H1 (cell line): ENCODE measurements around the gene C2orf92. TPM values are rescaled to one million over a fixed set of nuclear protein-coding genes. Genes with fewer than 3 reads are reported as not detected.

Experiments used
- CTCF ChIA-PET: fragments of 300-600 bp; sonication (Branson Sonifier 250); formaldehyde crosslinking; loops from one replicate; lab custom pipeline; 2021; ENCODE audit not compliant: partially characterized antibody; lab: Charles Lee
- POLR2A ChIA-PET: fragments of 300-600 bp; sonication (Branson Sonifier 250); formaldehyde crosslinking; loops from one replicate; lab custom pipeline; 2021; ENCODE audit warnings: inconsistent platforms; ENCODE audit not compliant: partially characterized antibody; lab: Charles Lee
- DNase-seq, 2 experiments: peaks; one replicate each; pipeline versions ENCODE4 v3.0.0 to v3.0.0-alpha.2; 2010 to 2022; ENCODE audit warnings: low spot score in 2 of 2, low read depth in 1 of 2, mixed read lengths in 1 of 2
- FAIRE-seq: peaks from 2 replicates; lab custom pipeline; 2011; peaks lifted over from hg19 to GRCh38; lab: Jason Lieb, UNC
- H2AFZ ChIP-seq: 2 replicates; pipeline ENCODE4 v1.8.1; 2012; ENCODE audit warnings: low read length, inconsistent platforms
- H2AK5ac ChIP-seq: 2 replicates; pipeline ENCODE4 v1.6.1; 2013; ENCODE audit warnings: low read depth, low read length
- H2BK120ac ChIP-seq: replicated peaks from 2 replicates; pipeline ENCODE3; 2013; ENCODE audit warnings: low read depth, low read length, inconsistent platforms
- H2BK12ac ChIP-seq: 2 replicates; pipeline ENCODE4 v1.6.1; 2013; ENCODE audit warnings: low read depth, low read length
- H2BK15ac ChIP-seq: 2 replicates; pipeline ENCODE4 v1.6.1; 2013; ENCODE audit warnings: low read length
- H2BK20ac ChIP-seq: 2 replicates; pipeline ENCODE4 v1.6.1; 2013; ENCODE audit warnings: low read length
- H2BK5ac ChIP-seq: 2 replicates; pipeline ENCODE4 v1.6.1; 2013; ENCODE audit warnings: low read depth, low read length
- H3K14ac ChIP-seq: 2 replicates; pipeline ENCODE4 v1.6.1; 2013; ENCODE audit warnings: inconsistent platforms; ENCODE audit not compliant: insufficient read length
- H3K18ac ChIP-seq: 2 replicates; pipeline ENCODE4 v1.6.1; 2013; ENCODE audit warnings: low read length; ENCODE audit errors: extremely low read depth
- H3K23ac ChIP-seq: 2 replicates; pipeline ENCODE4 v1.6.1; 2013; ENCODE audit warnings: inconsistent platforms; ENCODE audit not compliant: insufficient read length
- H3K23me2 ChIP-seq: 2 replicates; pipeline ENCODE4 v1.6.1; 2013; ENCODE audit warnings: low read depth, low read length
- H3K27ac ChIP-seq: 2 replicates; pipeline ENCODE4 v1.6.1; 2011; ENCODE audit warnings: low read depth, low read length, inconsistent platforms
- H3K27me3 ChIP-seq, 4 experiments: replicated peaks in 1 of 4; 1 replicate in 1 of 4; 2 replicates in 3 of 4; pipeline versions ENCODE4 v1.6.1 to v1.8.1; 2011 to 2013; ENCODE audit warnings: low read length in 3 of 4, mild to moderate bottlenecking in 3 of 4, inconsistent platforms in 2 of 4, mixed read lengths in 2 of 4, moderate library complexity in 1 of 4; ENCODE audit not compliant: control insufficient read depth in 3 of 4, insufficient read depth in 3 of 4; ENCODE audit errors: extremely low read depth in 1 of 4
- H3K36me3 ChIP-seq, 4 experiments: 2 replicates each; pipeline versions ENCODE4 v1.6.1 to v1.8.1; 2011 to 2013; ENCODE audit warnings: mild to moderate bottlenecking in 4 of 4, low read length in 3 of 4, moderate library complexity in 2 of 4, control low read depth in 1 of 4, inconsistent platforms in 1 of 4; ENCODE audit not compliant: insufficient read depth in 4 of 4, control insufficient read depth in 2 of 4
- H3K4ac ChIP-seq: replicated peaks from 2 replicates; pipeline ENCODE3; 2013; ENCODE audit warnings: low read length, low read depth, mixed read lengths, inconsistent platforms; ENCODE audit not compliant: insufficient read length
- H3K4me1 ChIP-seq, 4 experiments: replicated peaks in 1 of 4; 1 replicate in 1 of 4; 2 replicates in 3 of 4; pipeline versions ENCODE4 v1.6.1 to v1.8.1; 2011 to 2013; ENCODE audit warnings: low read length in 3 of 4, inconsistent platforms in 2 of 4, mixed read lengths in 1 of 4; ENCODE audit not compliant: insufficient read depth in 4 of 4, control insufficient read depth in 3 of 4
- H3K4me2 ChIP-seq, 2 experiments: 2 replicates each; pipeline versions ENCODE4 v1.6.1 to v1.8.1; 2011 to 2013; ENCODE audit warnings: low read depth in 2 of 2, low read length in 2 of 2, control low read depth in 1 of 2, inconsistent platforms in 1 of 2, mild to moderate bottlenecking in 1 of 2; ENCODE audit not compliant: insufficient read depth in 1 of 2
- H3K4me3 ChIP-seq, 4 experiments: fragments of 200-600, 300-600 bp in 1 of 4; sonication (generic), shearing (Covaris generic), sonication (Bioruptor Twin) in 1 of 4; 2 replicates each; pipeline versions ENCODE4 v1.5.1 to v1.8.1; 2011 to 2016; ENCODE audit warnings: low read length in 4 of 4, low read depth in 3 of 4, control low read depth in 2 of 4, inconsistent platforms in 2 of 4, mild to moderate bottlenecking in 2 of 4, mixed read lengths in 1 of 4, moderate library complexity in 1 of 4; ENCODE audit not compliant: insufficient read depth in 2 of 4; ENCODE audit errors: extremely low read depth in 1 of 4
- H3K56ac ChIP-seq: replicated peaks from 2 replicates; pipeline ENCODE3; 2013; ENCODE audit warnings: low read depth, mild to moderate bottlenecking, mixed read lengths, low read length, inconsistent platforms; ENCODE audit not compliant: insufficient read length
- H3K79me1 ChIP-seq: 2 replicates; pipeline ENCODE4 v1.6.1; 2013; ENCODE audit warnings: low read depth, low read length, control low read depth
- H3K79me2 ChIP-seq, 2 experiments: 2 replicates each; pipeline versions ENCODE4 v1.6.1 to v1.8.1; 2012 to 2013; ENCODE audit warnings: low read length in 2 of 2, mild to moderate bottlenecking in 2 of 2, inconsistent platforms in 1 of 2; ENCODE audit not compliant: insufficient read depth in 2 of 2, control insufficient read depth in 1 of 2
- H3K9ac ChIP-seq, 4 experiments: replicated peaks in 1 of 4; 1 replicate in 1 of 4; 2 replicates in 3 of 4; pipeline versions ENCODE4 v1.6.1 to v1.8.1; 2011 to 2013; ENCODE audit warnings: low read depth in 3 of 4, low read length in 3 of 4, control low read depth in 2 of 4, mild to moderate bottlenecking in 2 of 4, moderate library complexity in 2 of 4, inconsistent platforms in 1 of 4; ENCODE audit errors: extremely low read depth in 1 of 4
- H3K9me3 ChIP-seq, 2 experiments: 2 replicates each; pipeline versions ENCODE4 v1.6.1 to v1.8.1; 2012 to 2013; ENCODE audit warnings: mild to moderate bottlenecking in 2 of 2, moderate library complexity in 2 of 2, control low read depth in 1 of 2, inconsistent platforms in 1 of 2, low read depth in 1 of 2, low read length in 1 of 2, mixed read lengths in 1 of 2; ENCODE audit not compliant: insufficient read depth in 2 of 2
- H4K20me1 ChIP-seq, 2 experiments: replicated peaks in 1 of 2; 2 replicates each; pipeline versions ENCODE3 to v1.8.1; 2011 to 2013; ENCODE audit warnings: inconsistent platforms in 2 of 2, low read length in 2 of 2, mild to moderate bottlenecking in 1 of 2; ENCODE audit not compliant: insufficient read depth in 2 of 2, control insufficient read depth in 1 of 2
- H4K5ac ChIP-seq: 2 replicates; pipeline ENCODE4 v1.6.1; 2013; ENCODE audit warnings: low read length, low read depth, mixed read lengths, inconsistent platforms; ENCODE audit not compliant: insufficient read length
- H4K8ac ChIP-seq: 2 replicates; pipeline ENCODE4 v1.8.0; 2013; ENCODE audit warnings: mild to moderate bottlenecking, moderate library complexity, low read length, inconsistent platforms; ENCODE audit not compliant: insufficient read depth; ENCODE audit errors: extremely low read depth
- H4K91ac ChIP-seq: replicated peaks from 2 replicates; pipeline ENCODE3; 2013; ENCODE audit warnings: low read length, mixed read lengths, inconsistent platforms; ENCODE audit not compliant: insufficient read length
- RBBP5 ChIP-seq: IDR thresholded peaks from 2 replicates; pipeline ENCODE4 v1.7.1; 2012; ENCODE audit warnings: low read depth, mild to moderate bottlenecking, inconsistent platforms, low read length, moderate library complexity, borderline replicate concordance
- TAF7 ChIP-seq: optimal IDR thresholded peaks from 2 replicates; pipeline ENCODE3; 2011; ENCODE audit warnings: low read depth, mild to moderate bottlenecking, inconsistent platforms, low read length, moderate library complexity, borderline replicate concordance
- TEAD4 ChIP-seq: IDR thresholded peaks from 2 replicates; pipeline ENCODE4 v1.6.1; 2012; ENCODE audit warnings: low read depth, low read length, inconsistent platforms, mixed read lengths
- WGBS, 2 experiments: shearing (Covaris generic) in 1 of 2; methylation state at CpG; one replicate each; pipeline versions ENCODE4 v1.1.6 to v1.1.7; 2013 to 2015; ENCODE audit warnings: low lambda C conversion rate in 2 of 2, mixed read lengths in 2 of 2, inconsistent platforms in 1 of 2, low coverage in 1 of 2, missing lambda C conversion rate in 1 of 2; ENCODE audit not compliant: insufficient replicate concordance in 2 of 2, insufficient coverage in 1 of 2, insufficient read length in 1 of 2; ENCODE audit errors: extremely low coverage in 1 of 2, missing lambda C conversion rate in 1 of 2; 5-methylcytosine and 5-hydroxymethylcytosine counted together
- polyA plus RNA-seq, 7 experiments: library from polyadenylated mRNA; depleted of rRNA in 3 of 7; stranded (reverse) in 5 of 7; unstranded in 2 of 7; fragments of >200 nt in 5 of 7; fragments of 200-250 nt in 2 of 7; gene quantifications; 1 replicate in 5 of 7; 2 replicates in 1 of 7; 4 replicates in 1 of 7; pipeline versions ENCODE4 v1.2.1 to v1.2.3, GENCODE V29; 2011 to 2013; ENCODE audit warnings: missing spikeins in 2 of 7, mixed read lengths in 2 of 7
- total RNA-seq: library from RNA; stranded (reverse); fragmentation: NEBNext Ultra II Directional; extraction: Animal tissue kit (Norgen Biotek cat#: 25700); gene quantifications from 2 replicates; pipeline ENCODE4 v1.2.1, GENCODE V29; 2021
- TF ChIP-seq, protein P1 (sequence below): IDR thresholded peaks from 2 replicates; pipeline ENCODE4 v1.6.1; 2011; ENCODE audit warnings: low read depth, mild to moderate bottlenecking, low read length; ENCODE audit not compliant: insufficient read depth

C2orf92 gene
- total and polyA plus RNA-seq, 2 of the 8 experiments (the other 6 are each of a cell fraction or from before 2014, with no cell fraction given), result 2.3 to 3.7 TPM

DNA sequence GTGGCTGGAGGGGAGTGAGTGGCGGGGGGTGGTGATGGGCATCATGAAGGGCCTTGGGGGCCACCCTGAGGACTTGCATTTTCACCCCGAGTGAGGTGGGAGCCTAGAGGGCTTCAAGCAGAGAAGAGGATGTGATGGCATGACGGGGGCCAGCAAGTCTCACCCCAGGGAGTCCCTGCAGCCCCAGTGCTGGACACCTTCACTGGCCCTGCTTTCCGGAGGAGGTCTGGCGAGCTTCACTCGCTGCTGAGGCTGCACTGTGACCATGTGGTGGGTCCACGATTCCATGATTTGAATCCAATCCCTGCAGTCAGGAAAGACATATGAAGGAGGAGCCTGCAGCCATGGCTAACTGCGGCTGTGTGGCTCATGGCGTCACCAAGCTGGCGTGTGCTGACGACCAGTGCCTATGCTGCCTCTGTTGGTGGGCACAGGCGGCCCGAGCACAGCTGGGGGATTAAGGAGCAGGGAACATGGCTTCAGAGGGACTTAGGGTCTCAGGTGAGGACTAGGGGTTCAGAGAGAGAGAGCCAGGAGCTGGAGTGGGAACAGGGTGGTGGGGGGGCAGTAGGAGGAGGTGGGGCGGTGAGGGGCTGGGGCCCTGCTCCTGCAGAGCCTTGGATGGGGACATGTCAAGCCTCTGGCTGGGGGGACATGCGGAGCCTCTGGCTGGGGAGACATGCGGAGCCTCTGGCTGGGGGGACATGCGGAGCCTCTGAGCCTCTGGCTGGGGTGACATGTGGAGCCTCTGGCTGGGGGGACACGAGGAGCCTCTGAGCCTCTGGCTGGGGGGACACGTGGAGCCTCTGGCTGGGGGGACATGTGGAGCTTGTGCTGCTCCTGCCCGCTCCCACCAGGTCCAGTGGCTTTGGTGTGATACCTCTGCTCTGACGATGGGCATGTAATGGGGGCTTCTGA lies 47.4 kb downstream of the C2orf92 start:
- H4K8ac ChIP-seq, result no peak overlapping the region
- TF ChIP-seq TEAD4 (no peak), TAF7 (no peak), RBBP5 (no peak)
- TF ChIP-seq, protein P1, sequence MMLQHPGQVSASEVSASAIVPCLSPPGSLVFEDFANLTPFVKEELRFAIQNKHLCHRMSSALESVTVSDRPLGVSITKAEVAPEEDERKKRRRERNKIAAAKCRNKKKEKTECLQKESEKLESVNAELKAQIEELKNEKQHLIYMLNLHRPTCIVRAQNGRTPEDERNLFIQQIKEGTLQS, result no peak
- H3K4me3 ChIP-seq, result no peak overlapping the region
- H3K27ac ChIP-seq, result no peak overlapping the region
- no peaks in the 10 kb centered on the region for H3K79me1 ChIP-seq
- H3K36me3 ChIP-seq, result no peaks in the 10 kb centered on the region
- H2BK20ac ChIP-seq, result no peak overlapping the region
- DNase-seq (no peak), FAIRE-seq (no peak)
- no peak overlapping the region for H2BK12ac ChIP-seq
- H3K27me3 ChIP-seq, result no peaks in the 10 kb centered on the region
- H3K23me2 ChIP-seq, result no peaks in the 10 kb centered on the region
- H2BK5ac ChIP-seq, result no peak overlapping the region
- H4K91ac ChIP-seq, result no peak overlapping the region
- no peak overlapping the region for H3K4me2 ChIP-seq
- H2AFZ ChIP-seq, result no peak overlapping the region
- no peaks in the 10 kb centered on the region for H3K79me2 ChIP-seq
- H3K9me3 ChIP-seq, result no peaks in the 10 kb centered on the region
- peaks cover 2 to 13% (median 3%) of the 10 kb centered on the region in 4 experiments; a peak in 6 of 7 replicates for H3K4me1 ChIP-seq
- 83% methylated on average over 14 of the region's 21 CpGs; no CpG with 5 or more reads in 1 of the 2 experiments for WGBS, 2 experiments
- no peak overlapping the region for H2BK15ac ChIP-seq
- no peak overlapping the region for H4K5ac ChIP-seq
- no peak overlapping the region for H3K4ac ChIP-seq
- POLR2A ChIA-PET, result no interaction called here
- H3K14ac ChIP-seq, result no peak overlapping the region
- no peak overlapping the region for H3K18ac ChIP-seq
- no peak overlapping the region for H2AK5ac ChIP-seq
- no peak overlapping the region for H2BK120ac ChIP-seq
- no peak overlapping the region for H3K23ac ChIP-seq
- CTCF ChIA-PET, result interaction anchor here (1.0 to 13.6 kb wide), 4 partner anchors 8 to 28 kb away, joined by 3 to 202 read pairs (median 34); no protein-coding TSS in a partner anchor
- H3K56ac ChIP-seq, result no peak overlapping the region
- H4K20me1 ChIP-seq, result no peaks in the 10 kb centered on the region
- H3K9ac ChIP-seq, result no peak overlapping the region
